ENCODE results near the gene AGFG2. TPM values are rescaled to one million over a fixed set of nuclear protein-coding genes. Genes with fewer than 3 reads are reported as not detected.
A peak's percentile ranks its signal among the peaks of the same experiment; 100 is the strongest.

AGFG2 gene
- total RNA-seq, 1 experiment from 2014 or later, result 11.9 TPM

GRCh38 chr7:100513212-100513810 lies 25.7 kb upstream of the AGFG2 start:
- intact Hi-C loops (cut with micrococcal nuclease), result no loop called here
- CTCF ChIA-PET, result interaction anchor here (0.6 kb wide), 1 partner anchor 251 kb away, joined by 3 read pairs; no protein-coding TSS in a partner anchor

GRCh38 chr7:100515072-100515532 lies 23.9 kb upstream of the AGFG2 start:
- Mint-ChIP-seq H3K4me1 (ENCODE audit: insufficient read depth, unreplicated experiment) (peaks cover 15% of the 10 kb centered on the region), H3K9me3 (ENCODE audit: unreplicated experiment) (no peaks in the 10 kb centered on the region), H3K36me3 (ENCODE audit: insufficient read depth, unreplicated experiment) (peaks cover 11% of the 10 kb centered on the region), H3K4me3 (ENCODE audit: unreplicated experiment) (no peak overlapping the region), H3K27me3 (ENCODE audit: insufficient read depth, unreplicated experiment) (no peaks in the 10 kb centered on the region), H3K27ac (ENCODE audit: low read depth, unreplicated experiment) (peak overlapping the region; percentile 9)
- intact Hi-C loops (cut with micrococcal nuclease), result no loop called here
- peak; percentile 73 for DNase-seq (ENCODE audit: unreplicated experiment)
- ChIA-PET POLR2A (interaction anchor here (1.1 to 2.4 kb wide), 3 partner anchors 24 to 35 kb away, joined by 3 to 14 read pairs (median 6); partner anchors contain the start of gene AGFG2), CTCF (interaction anchor here (1.1 to 1.3 kb wide), 2 partner anchors 46 to 79 kb away, joined by 3 to 8 read pairs; partner anchors contain the start of gene PPP1R35)
- TF ChIP-seq CTCF (IDR thresholded peaks at IDR 0.05; ENCODE audit: unreplicated experiment), result no peak
- BruUV-seq (replicated peaks), result no TSS peak

More at GRCh38 chr7:100513212-100513810, 25.7 kb upstream of the AGFG2 start:
- Mint-ChIP-seq H3K4me3 (ENCODE audit: unreplicated experiment) (no peak overlapping the region), H3K27ac (ENCODE audit: low read depth, unreplicated experiment) (no peak overlapping the region), H3K36me3 (ENCODE audit: insufficient read depth, unreplicated experiment) (peaks cover 11% of the 10 kb centered on the region), H3K27me3 (ENCODE audit: insufficient read depth, unreplicated experiment) (no peaks in the 10 kb centered on the region), H3K4me1 (ENCODE audit: insufficient read depth, unreplicated experiment) (peaks cover 22% of the 10 kb centered on the region), H3K9me3 (ENCODE audit: unreplicated experiment) (no peaks in the 10 kb centered on the region)
- DNase-seq (ENCODE audit: unreplicated experiment), result no peak
- no peak for TF ChIP-seq CTCF (IDR thresholded peaks at IDR 0.05; ENCODE audit: unreplicated experiment)
- no TSS peak for BruUV-seq (replicated peaks)
- POLR2A ChIA-PET, result interaction anchor here (1.0 kb wide), 1 partner anchor 32 kb away, joined by 3 read pairs; no protein-coding TSS in a partner anchor

- Mint-ChIP-seq H3K36me3 (ENCODE audit: insufficient read depth, unreplicated experiment) (peaks cover 11% of the 10 kb centered on the region), H3K9me3 (ENCODE audit: unreplicated experiment) (no peaks in the 10 kb centered on the region), H3K27ac (ENCODE audit: low read depth, unreplicated experiment) (peak overlapping the region; percentile 77), H3K4me3 (ENCODE audit: unreplicated experiment) (peak overlapping the region; percentile 45), H3K4me1 (ENCODE audit: insufficient read depth, unreplicated experiment) (peaks cover 15% of the 10 kb centered on the region), H3K27me3 (ENCODE audit: insufficient read depth, unreplicated experiment) (no peaks in the 10 kb centered on the region)
- ChIA-PET POLR2A (interaction anchor here (1.1 to 2.4 kb wide), 4 partner anchors 23 to 38 kb away, joined by 3 to 14 read pairs (median 4); partner anchors contain the start of gene AGFG2), CTCF (interaction anchor here (0.6 to 1.3 kb wide), 3 partner anchors 29 to 80 kb away, joined by 3 to 8 read pairs (median 3); partner anchors contain the start of gene PPP1R35)
- peak; percentile 84 for DNase-seq (ENCODE audit: unreplicated experiment)
- BruUV-seq (replicated peaks), result no TSS peak
- TF ChIP-seq CTCF (IDR thresholded peaks at IDR 0.05; ENCODE audit: unreplicated experiment), result no peak
- intact Hi-C loops (cut with micrococcal nuclease), result no loop called here
Measured at GRCh38 chr7:100516135-100516812, 22.7 kb upstream of the AGFG2 start.

GRCh38 chr7:100517305-100517704 lies 21.7 kb upstream of the AGFG2 start:
- no TSS peak for BruUV-seq (replicated peaks)
- ChIA-PET CTCF (interaction anchor here (0.6 kb wide), 3 partner anchors 147 to 1065 kb away, joined by 3 read pairs; no protein-coding TSS in a partner anchor), POLR2A (interaction anchor here (1.1 to 2.4 kb wide), 3 partner anchors 22 to 39 kb away, joined by 3 to 14 read pairs (median 6); partner anchors contain the start of gene AGFG2)
- Mint-ChIP-seq H3K9me3 (ENCODE audit: unreplicated experiment) (no peaks in the 10 kb centered on the region), H3K36me3 (ENCODE audit: insufficient read depth, unreplicated experiment) (peaks cover 11% of the 10 kb centered on the region), H3K27me3 (ENCODE audit: insufficient read depth, unreplicated experiment) (no peaks in the 10 kb centered on the region), H3K27ac (ENCODE audit: low read depth, unreplicated experiment) (no peak overlapping the region), H3K4me1 (ENCODE audit: insufficient read depth, unreplicated experiment) (peaks cover 15% of the 10 kb centered on the region), H3K4me3 (ENCODE audit: unreplicated experiment) (no peak overlapping the region)
- no peak for TF ChIP-seq CTCF (IDR thresholded peaks at IDR 0.05; ENCODE audit: unreplicated experiment)
- no peak for DNase-seq (ENCODE audit: unreplicated experiment)
- intact Hi-C loops (cut with micrococcal nuclease), result no loop called here

All from MCF 10A (cell line).